22Rv1 (cell line): ENCODE measurements around the gene COPE.

Source experiments
- ZFX ChIP-seq: fragments of 450-650 bp; IDR thresholded peaks from 2 replicates; pipeline ENCODE4 v1.6.1; 2017; ENCODE audit warnings: antibody characterized with exemption, borderline replicate concordance
- TF ChIP-seq, protein P1 (sequence below): fragments of 450-650 bp; IDR thresholded peaks from 2 replicates; pipeline ENCODE4 v1.5.1; 2017; ENCODE audit warnings: mild to moderate bottlenecking

DNA sequence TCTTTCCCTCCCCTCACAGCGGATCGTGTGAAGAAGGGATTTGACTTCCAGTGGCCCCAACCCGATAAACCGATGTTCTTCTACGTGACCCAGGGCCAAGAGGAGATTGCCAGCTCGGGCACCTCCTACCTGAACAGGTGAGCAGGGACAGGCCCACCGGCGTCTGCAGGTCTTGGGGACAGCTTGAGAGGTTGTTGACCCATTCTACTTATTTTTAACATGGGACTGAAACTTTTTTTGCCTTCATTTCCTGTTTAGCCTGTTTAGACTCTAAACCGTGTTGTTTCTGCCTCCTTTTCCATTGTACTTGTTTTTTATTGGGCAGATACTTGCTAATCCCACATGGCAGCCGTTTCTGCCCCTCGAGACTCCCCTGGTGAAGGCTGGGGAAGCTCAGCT is 58.9 kb downstream of the COPE start:
- TF ChIP-seq, protein P1, sequence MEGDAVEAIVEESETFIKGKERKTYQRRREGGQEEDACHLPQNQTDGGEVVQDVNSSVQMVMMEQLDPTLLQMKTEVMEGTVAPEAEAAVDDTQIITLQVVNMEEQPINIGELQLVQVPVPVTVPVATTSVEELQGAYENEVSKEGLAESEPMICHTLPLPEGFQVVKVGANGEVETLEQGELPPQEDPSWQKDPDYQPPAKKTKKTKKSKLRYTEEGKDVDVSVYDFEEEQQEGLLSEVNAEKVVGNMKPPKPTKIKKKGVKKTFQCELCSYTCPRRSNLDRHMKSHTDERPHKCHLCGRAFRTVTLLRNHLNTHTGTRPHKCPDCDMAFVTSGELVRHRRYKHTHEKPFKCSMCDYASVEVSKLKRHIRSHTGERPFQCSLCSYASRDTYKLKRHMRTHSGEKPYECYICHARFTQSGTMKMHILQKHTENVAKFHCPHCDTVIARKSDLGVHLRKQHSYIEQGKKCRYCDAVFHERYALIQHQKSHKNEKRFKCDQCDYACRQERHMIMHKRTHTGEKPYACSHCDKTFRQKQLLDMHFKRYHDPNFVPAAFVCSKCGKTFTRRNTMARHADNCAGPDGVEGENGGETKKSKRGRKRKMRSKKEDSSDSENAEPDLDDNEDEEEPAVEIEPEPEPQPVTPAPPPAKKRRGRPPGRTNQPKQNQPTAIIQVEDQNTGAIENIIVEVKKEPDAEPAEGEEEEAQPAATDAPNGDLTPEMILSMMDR = no peak
- no peak for TF ChIP-seq ZFX
